Ascending aorta (tissue), 2 donors: Measurements from ENCODE around the gene BRDT. TPM values are rescaled to one million over a fixed set of nuclear protein-coding genes. Genes with fewer than 3 reads are reported as not detected.

Source experiments
- DNase-seq, 2 donors: peaks; one replicate each; pipeline ENCODE4 v3.0.0-alpha.2; 2019; ENCODE audit warnings: low spot score in 2 of 2
- H3K27ac ChIP-seq, 2 donors: fragments of 200-600 bp; sonication (generic); one replicate each; pipeline ENCODE4 v1.5.1; 2016 to 2017; ENCODE audit warnings: mild to moderate bottlenecking in 1 of 2
- H3K27me3 ChIP-seq: fragments of 200-600 bp; sonication (generic); one replicate; pipeline ENCODE4 v1.5.1; 2017
- H3K36me3 ChIP-seq, 2 donors: fragments of 200-600 bp; sonication (generic); one replicate each; pipeline ENCODE4 v1.5.1; 2016
- H3K4me1 ChIP-seq, 2 donors: fragments of 200-600 bp; sonication (generic); one replicate each; pipeline ENCODE4 v1.5.1; 2016 to 2017; ENCODE audit warnings: mild to moderate bottlenecking in 1 of 2
- H3K4me3 ChIP-seq, 2 donors: fragments of 200-600 bp; sonication (generic); one replicate each; pipeline ENCODE4 v1.5.1; 2016 to 2017; ENCODE audit warnings: mild to moderate bottlenecking in 1 of 2
- H3K9me3 ChIP-seq, 2 donors: fragments of 200-600 bp; sonication (generic); one replicate each; pipeline ENCODE4 v1.5.1; 2016
- CTCF ChIP-seq, 3 experiments: fragments of 200-600 bp in 2 of 3; fragments of 450-650 bp in 1 of 3; sonication (generic) in 2 of 3; IDR thresholded peaks; one replicate each; pipeline ENCODE4 v1.5.1; 2016 to 2019; ENCODE audit warnings: antibody characterized with exemption in 3 of 3, mild to moderate bottlenecking in 1 of 3, moderate library complexity in 1 of 3
- intact Hi-C: fragments of 100-400 bp; cut with DNase I; formaldehyde crosslinking; loops from one replicate; pipeline ENCODE4 v1.15.1; 2023
- total RNA-seq: library from RNA; depleted of rRNA; stranded (reverse); fragments of >200 nt; gene quantifications from one replicate; pipeline ENCODE4 v1.1.0, GENCODE V29; 2016

The BRDT gene
- total RNA-seq, 1 donor from 2014 or later = not detected

- H3K27me3 ChIP-seq = no peaks in the 10 kb centered on the region
- intact Hi-C loops = no loop called here
- no peak overlapping the region for H3K27ac ChIP-seq
- no peak for TF ChIP-seq CTCF (IDR thresholded peaks at IDR 0.05)
- H3K4me3 ChIP-seq = no peak overlapping the region
- no peak for DNase-seq
- no peaks in the 10 kb centered on the region for H3K36me3 ChIP-seq
- no peaks in the 10 kb centered on the region for H3K4me1 ChIP-seq
- H3K9me3 ChIP-seq = no peaks in the 10 kb centered on the region
Observed at GRCh38 chr1:91948501-91949355, 473 bp upstream of the BRDT start.

- H3K4me1 ChIP-seq = no peaks in the 10 kb centered on the region
- intact Hi-C loops = no loop called here
- no peaks in the 10 kb centered on the region for H3K9me3 ChIP-seq
- DNase-seq = no peak
- H3K36me3 ChIP-seq = no peaks in the 10 kb centered on the region
- H3K27me3 ChIP-seq = no peaks in the 10 kb centered on the region
- no peak for TF ChIP-seq CTCF (IDR thresholded peaks at IDR 0.05)
- H3K27ac ChIP-seq = no peak overlapping the region
- no peak overlapping the region for H3K4me3 ChIP-seq
Observed at GRCh38 chr1:91952187-91952586, 3.0 kb downstream of the BRDT start.

GRCh38 chr1:91958926-91959325 is 9.7 kb downstream of the BRDT start:
- Histone ChIP-seq H3K9me3 (no peaks in the 10 kb centered on the region), H3K27ac (no peak overlapping the region), H3K36me3 (no peaks in the 10 kb centered on the region), H3K4me3 (no peak overlapping the region), H3K4me1 (no peaks in the 10 kb centered on the region), H3K27me3 (no peaks in the 10 kb centered on the region)
- TF ChIP-seq CTCF (IDR thresholded peaks at IDR 0.05) = no peak
- no peak for DNase-seq
- intact Hi-C loops = no loop called here

GRCh38 chr1:91968334-91968733 is 19.1 kb downstream of the BRDT start:
- Histone ChIP-seq H3K4me1 (no peaks in the 10 kb centered on the region), H3K27ac (no peak overlapping the region), H3K36me3 (no peaks in the 10 kb centered on the region), H3K27me3 (no peaks in the 10 kb centered on the region), H3K4me3 (no peak overlapping the region), H3K9me3 (no peaks in the 10 kb centered on the region)
- DNase-seq = no peak
- no peak for TF ChIP-seq CTCF (IDR thresholded peaks at IDR 0.05)
- intact Hi-C loops = no loop called here

- no peaks in the 10 kb centered on the region for H3K4me1 ChIP-seq
- no peak overlapping the region for H3K4me3 ChIP-seq
- H3K9me3 ChIP-seq = no peaks in the 10 kb centered on the region
- no peaks in the 10 kb centered on the region for H3K27me3 ChIP-seq
- no peak for TF ChIP-seq CTCF (IDR thresholded peaks at IDR 0.05)
- intact Hi-C loops = no loop called here
- H3K27ac ChIP-seq = no peak overlapping the region
- DNase-seq = no peak
- H3K36me3 ChIP-seq = no peaks in the 10 kb centered on the region
Observed at GRCh38 chr1:91979383-91979782, 30.2 kb downstream of the BRDT start.
